PC-9 (cell line): ENCODE data around the gene UBR1. TPM values are rescaled to one million over a fixed set of nuclear protein-coding genes. Genes with fewer than 3 reads are reported as not detected.

ENCODE experiments used
- BruUV-seq: library from RNA; stranded (reverse); fragments of 400-500 nt; replicated peaks from 2 replicates; lab custom pipeline; 2021; lab: Mats Ljungman, UMichigan
- CTCF ChIA-PET: fragments of 300-600 bp; sonication (Branson Sonifier 250); formaldehyde crosslinking; loops from one replicate; lab custom pipeline; 2022; ENCODE audit warnings: antibody characterized with exemption; lab: Charles Lee
- POLR2A ChIA-PET: fragments of 300-600 bp; sonication (Branson Sonifier 250); formaldehyde crosslinking; loops from one replicate; lab custom pipeline; 2022; ENCODE audit warnings: antibody characterized with exemption; ENCODE audit not compliant: unreplicated experiment; lab: Charles Lee
- DNase-seq, 2 experiments: peaks; one replicate each; pipeline versions ENCODE4 v3.0.0 to v3.0.0-alpha.2; 2015 to 2022; ENCODE audit warnings: mixed read lengths in 1 of 2
- H2AFZ ChIP-seq: fragments of 200-600 bp; sonication (generic); 2 replicates; pipeline ENCODE4 v1.8.1; 2017; ENCODE audit warnings: antibody characterized with exemption
- H3F3A ChIP-seq: fragments of 200-600 bp; sonication (generic); 2 replicates; pipeline ENCODE4 v1.8.1; 2017; ENCODE audit warnings: antibody characterized with exemption, mild to moderate bottlenecking, low read depth; ENCODE audit not compliant: insufficient read depth
- H3K27ac ChIP-seq: fragments of 200-600 bp; sonication (generic); 2 replicates; pipeline ENCODE4 v1.6.1; 2016; ENCODE audit warnings: mixed run types
- H3K27me3 ChIP-seq: fragments of 200-600 bp; sonication (generic); 2 replicates; pipeline ENCODE4 v1.6.1; 2016; ENCODE audit warnings: low read depth, mixed run types; ENCODE audit not compliant: insufficient read depth
- H3K36me3 ChIP-seq: fragments of 200-600 bp; sonication (generic); 2 replicates; pipeline ENCODE4 v1.6.1; 2016; ENCODE audit warnings: low read depth, mixed run types
- H3K4me1 ChIP-seq: fragments of 200-600 bp; sonication (generic); replicated peaks from 2 replicates; pipeline ENCODE4 v1.6.1; 2016; ENCODE audit warnings: mixed run types; ENCODE audit not compliant: insufficient read depth
- H3K4me2 ChIP-seq: fragments of 200-600 bp; sonication (generic); 2 replicates; pipeline ENCODE4 v1.6.1; 2017; ENCODE audit warnings: mixed run types
- H3K4me3 ChIP-seq: fragments of 200-600 bp; sonication (generic); 2 replicates; pipeline ENCODE4 v1.6.1; 2016; ENCODE audit warnings: mixed run types
- H3K79me2 ChIP-seq: fragments of 200-600 bp; sonication (generic); 2 replicates; pipeline ENCODE4 v1.6.1; 2017; ENCODE audit warnings: low read depth, mixed run types
- H3K9me2 ChIP-seq: fragments of 200-600 bp; sonication (generic); 2 replicates; pipeline ENCODE4 v1.8.1; 2017; ENCODE audit warnings: mild to moderate bottlenecking; ENCODE audit not compliant: insufficient read depth
- H3K9me3 ChIP-seq: fragments of 200-600 bp; sonication (generic); 2 replicates; pipeline ENCODE4 v1.8.1; 2016; ENCODE audit warnings: low read depth; ENCODE audit not compliant: insufficient read depth
- H4K20me1 ChIP-seq: fragments of 200-600 bp; sonication (generic); 2 replicates; pipeline ENCODE4 v1.8.1; 2017; ENCODE audit not compliant: insufficient read depth
- CTCF ChIP-seq: fragments of 200-600 bp; sonication (generic); conservative IDR thresholded peaks from 2 replicates; pipeline ENCODE4 v1.6.1; 2017; ENCODE audit warnings: mixed run types, antibody characterized with exemption, mild to moderate bottlenecking, moderate library complexity
- EZH2 ChIP-seq: fragments of 200-600 bp; sonication (generic); IDR thresholded peaks from 2 replicates; pipeline ENCODE4 v1.8.0; 2017; ENCODE audit warnings: antibody characterized with exemption, low read depth
- intact Hi-C: fragments of 100-400 bp; cut with micrococcal nuclease; formaldehyde crosslinking; loops from one replicate; pipeline ENCODE4 v1.10.0; 2022; ENCODE audit not compliant: unreplicated experiment
- total RNA-seq: library from RNA; stranded (reverse); gene quantifications from 2 replicates; pipeline ENCODE4 v1.2.3, GENCODE V29; 2021

Gene UBR1
- total RNA-seq, 1 experiment from 2014 or later, result 17.1 TPM

- H3K27me3 ChIP-seq, result no peaks in the 10 kb centered on the region
- H3F3A ChIP-seq, result peaks cover 12% of the 10 kb centered on the region; the same call in 1 of the 2 replicates
- H3K36me3 ChIP-seq, result no peaks in the 10 kb centered on the region
- TF ChIP-seq CTCF, result no peak
- no peaks in the 10 kb centered on the region for H3K9me2 ChIP-seq
- DNase-seq, result peak in 1 of 2 experiments; percentile 33
- ChIA-PET POLR2A (interaction anchor here (0.6 kb wide), 1 partner anchor 196 kb away, joined by 3 read pairs; no protein-coding TSS in a partner anchor), CTCF (interaction anchor here (0.7 kb wide), 1 partner anchor 159 kb away, joined by 3 read pairs; no protein-coding TSS in a partner anchor)
- no peak overlapping the region for H3K4me3 ChIP-seq
- no peaks in the 10 kb centered on the region for H4K20me1 ChIP-seq
- H2AFZ ChIP-seq, result no peak overlapping the region
- BruUV-seq, result no TSS peak
- H3K4me1 ChIP-seq, result no peaks in the 10 kb centered on the region
- intact Hi-C loops, result no loop called here
- H3K4me2 ChIP-seq, result no peak overlapping the region
- H3K9me3 ChIP-seq, result no peaks in the 10 kb centered on the region
- no peak overlapping the region for H3K27ac ChIP-seq
- H3K79me2 ChIP-seq, result no peaks in the 10 kb centered on the region
Measured at GRCh38 chr15:42933886-42934667, 171.8 kb downstream of the UBR1 start.

- H3K36me3 ChIP-seq, result no peaks in the 10 kb centered on the region
- no peaks in the 10 kb centered on the region for H3K27me3 ChIP-seq
- intact Hi-C loops, result no loop called here
- BruUV-seq, result no TSS peak
- no peak for DNase-seq
- peaks cover 12% of the 10 kb centered on the region; the same call in 1 of the 2 replicates for H3F3A ChIP-seq
- no peak overlapping the region for H3K4me2 ChIP-seq
- ChIA-PET CTCF (no interaction called here), POLR2A (interaction anchor here (0.6 kb wide), 1 partner anchor 385 kb away, joined by 4 read pairs; no protein-coding TSS in a partner anchor)
- no peak overlapping the region for H2AFZ ChIP-seq
- H3K4me1 ChIP-seq, result no peaks in the 10 kb centered on the region
- H3K9me3 ChIP-seq, result no peaks in the 10 kb centered on the region
- no peaks in the 10 kb centered on the region for H4K20me1 ChIP-seq
- no peak overlapping the region for H3K4me3 ChIP-seq
- H3K79me2 ChIP-seq, result no peaks in the 10 kb centered on the region
- no peak overlapping the region for H3K27ac ChIP-seq
- H3K9me2 ChIP-seq, result no peaks in the 10 kb centered on the region
- no peak for TF ChIP-seq CTCF
- TF ChIP-seq EZH2, result no peak
Measured at GRCh38 chr15:42932833-42933515, 172.9 kb downstream of the UBR1 start.

- no peaks in the 10 kb centered on the region for H3K27me3 ChIP-seq
- no peak overlapping the region for H3K27ac ChIP-seq
- no peaks in the 10 kb centered on the region for H4K20me1 ChIP-seq
- no TSS peak for BruUV-seq
- no peaks in the 10 kb centered on the region for H3K36me3 ChIP-seq
- CTCF ChIA-PET, result no interaction called here
- no peaks in the 10 kb centered on the region for H3K9me2 ChIP-seq
- POLR2A ChIA-PET, result no interaction called here
- no peak overlapping the region for H3K4me2 ChIP-seq
- no peaks in the 10 kb centered on the region for H3K4me1 ChIP-seq
- no peaks in the 10 kb centered on the region for H3K9me3 ChIP-seq
- H3K79me2 ChIP-seq, result no peaks in the 10 kb centered on the region
- peaks cover 12% of the 10 kb centered on the region; the same call in 1 of the 2 replicates for H3F3A ChIP-seq
- H3K4me3 ChIP-seq, result no peak overlapping the region
- no peak for DNase-seq
- TF ChIP-seq CTCF, result no peak
- no peak for TF ChIP-seq EZH2
- intact Hi-C loops, result no loop called here
- H2AFZ ChIP-seq, result no peak overlapping the region
Measured at GRCh38 chr15:42931702-42932486, 173.9 kb downstream of the UBR1 start.
